Activated gamma-delta T cell treated with Interleukin-2 at 50 U/mL for 16 hours (primary cell): ENCODE data around the gene TBC1D10A.

Experiments used
- DNase-seq: peaks from one replicate; pipeline ENCODE4 v3.0.0-alpha.2; 2020

The TBC1D10A gene

GRCh38 chr22:30297991-30298701 lies 28.6 kb downstream of the TBC1D10A start:
- no peak for DNase-seq

GRCh38 chr22:30297276-30297990 lies 29.3 kb downstream of the TBC1D10A start:
- no peak for DNase-seq

- no peak for DNase-seq
Measured at GRCh38 chr22:30296833-30297232, 29.9 kb downstream of the TBC1D10A start.

GRCh38 chr22:30296324-30296723 lies 30.4 kb downstream of the TBC1D10A start:
- no peak for DNase-seq

- DNase-seq, result no peak
Measured at GRCh38 chr22:30295576-30295975, 31.2 kb downstream of the TBC1D10A start.

GRCh38 chr22:30294830-30295229 lies 31.9 kb downstream of the TBC1D10A start:
- no peak for DNase-seq

- no peak for DNase-seq
Measured at GRCh38 chr22:30294066-30294465, 32.7 kb downstream of the TBC1D10A start.

GRCh38 chr22:30293026-30293425 lies 33.7 kb downstream of the TBC1D10A start:
- DNase-seq, result no peak

GRCh38 chr22:30292069-30292970 lies 34.4 kb downstream of the TBC1D10A start:
- no peak for DNase-seq

GRCh38 chr22:30291058-30291892 lies 35.5 kb downstream of the TBC1D10A start:
- DNase-seq, result no peak

GRCh38 chr22:30290342-30291057 lies 36.2 kb downstream of the TBC1D10A start:
- DNase-seq, result no peak

GRCh38 chr22:30289980-30290313 lies 36.8 kb downstream of the TBC1D10A start:
- DNase-seq, result no peak

- DNase-seq, result peak; percentile 86
Measured at GRCh38 chr22:30289141-30289979, 37.4 kb downstream of the TBC1D10A start, which contains the start of gene CASTOR1. Gene CASTOR1, minus strand, starts transcription at chr22:30289505. Its CDS starts 8 bp downstream, at chr22:30289497.

GRCh38 chr22:30288419-30289140 lies 38.2 kb downstream of the TBC1D10A start:
- no peak for DNase-seq

GRCh38 chr22:30287648-30288418 lies 38.9 kb downstream of the TBC1D10A start:
- peak; percentile 92 for DNase-seq

GRCh38 chr22:30286813-30287647 lies 39.7 kb downstream of the TBC1D10A start:
- DNase-seq, result peak; percentile 88

GRCh38 chr22:30286331-30286730 lies 40.4 kb downstream of the TBC1D10A start:
- DNase-seq, result no peak

- no peak for DNase-seq
Measured at GRCh38 chr22:30285846-30286200, 40.9 kb downstream of the TBC1D10A start.
